Measurements from ENCODE around the gene PORCN.

GRCh38 chrX:48460031-48460430, 48.8 kb upstream of the PORCN start:
- TF ChIP-seq CTCF (IDR thresholded peaks at IDR 0.05; ENCODE audit: low read depth, low read length, missing input control) (no peak), SP1 (IDR thresholded peaks at IDR 0.05) (no peak), JUND (IDR thresholded peaks at IDR 0.05) (no peak), MAX (IDR thresholded peaks at IDR 0.05) (no peak)

Data from liver (tissue), 3 donors.